HG03095 (cell line): Measurements from ENCODE around the gene EEA1.
"Not testable (repeated sequence)": the region's sequence is repeated elsewhere in the genome, so short reads cannot be mapped to it uniquely, and the experiment has no call there.

ENCODE experiments used
- ATAC-seq: cut with Tn5 transposase; IDR thresholded peaks from one replicate; pipeline ENCODE4 v1.9.1; 2021; ENCODE audit warnings: moderate library complexity; ENCODE audit not compliant: unreplicated experiment

Gene EEA1

DNA sequence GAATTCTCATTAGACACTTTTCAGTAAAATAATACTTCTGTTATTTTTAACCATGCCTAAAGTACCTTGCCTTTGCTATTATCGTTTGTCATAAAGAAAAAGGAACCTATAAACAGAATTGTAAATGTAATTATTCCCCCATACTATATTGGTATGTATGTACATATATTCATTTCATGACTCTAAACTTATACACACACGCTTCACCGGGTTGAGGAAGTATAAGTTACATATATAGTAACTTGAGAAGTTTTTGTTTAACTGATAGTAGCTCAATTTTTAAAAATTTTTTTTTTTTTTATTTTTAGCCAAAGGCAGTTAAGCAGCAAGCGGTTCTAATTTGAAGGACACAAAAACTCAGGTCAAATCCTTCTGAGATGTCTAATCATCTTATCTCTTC is 118.7 kb downstream of the EEA1 start:
- peak; percentile 88 for ATAC-seq

DNA sequence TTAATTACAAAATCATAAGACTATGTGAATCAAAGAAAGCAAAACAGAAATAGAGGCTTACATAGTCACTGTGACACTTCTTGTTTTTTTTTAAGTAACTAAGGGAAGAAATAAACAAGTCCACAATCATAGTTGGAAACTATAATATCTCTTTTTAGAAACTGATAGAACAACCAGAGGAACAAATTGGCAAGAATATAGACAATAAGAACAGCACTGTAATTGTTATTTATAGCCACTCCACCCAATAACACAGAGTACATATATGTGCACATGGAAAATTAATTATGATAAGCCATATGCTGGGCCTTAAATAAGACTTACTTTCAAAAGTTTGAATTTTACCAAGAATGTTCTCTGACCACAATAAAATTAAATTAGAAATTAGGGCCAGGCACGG is 125.2 kb downstream of the EEA1 start:
- ATAC-seq, result no peak

DNA sequence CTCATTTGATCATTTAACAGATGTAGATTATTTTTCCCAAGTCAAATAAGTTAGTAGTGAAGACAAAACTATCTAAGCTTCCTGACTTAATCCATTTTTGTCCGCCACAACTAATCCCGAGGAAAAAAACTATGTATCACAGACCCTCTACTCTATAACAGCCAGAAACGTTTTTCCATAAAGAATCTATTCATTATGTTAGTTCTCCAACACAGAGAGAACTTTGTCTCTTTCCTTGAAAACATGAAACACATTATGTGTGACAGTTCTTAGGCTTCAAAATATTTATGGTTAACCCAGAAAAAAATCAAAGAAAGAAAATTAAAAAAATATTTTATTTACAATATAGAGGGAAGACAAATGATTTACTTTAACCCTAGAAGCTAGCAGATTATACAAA is 126.2 kb downstream of the EEA1 start:
- ATAC-seq, result no peak

DNA sequence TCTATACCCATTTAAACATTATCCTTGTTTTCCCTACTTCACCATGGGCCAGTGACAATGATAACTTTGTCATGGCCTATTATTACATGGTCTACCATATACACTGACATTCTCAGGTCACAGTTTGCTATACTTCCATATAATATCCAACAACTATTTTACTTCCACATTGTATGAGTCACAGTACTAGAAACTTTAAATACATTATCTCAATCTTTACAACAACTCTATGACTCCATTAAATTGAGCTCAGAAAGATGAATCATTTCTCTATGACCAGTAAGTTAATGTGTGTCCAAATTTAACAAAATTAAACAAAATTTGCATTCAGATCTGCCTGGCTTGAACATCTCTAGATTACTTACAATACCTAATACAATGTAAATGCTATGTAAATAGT is 132.4 kb downstream of the EEA1 start:
- no peak for ATAC-seq

DNA sequence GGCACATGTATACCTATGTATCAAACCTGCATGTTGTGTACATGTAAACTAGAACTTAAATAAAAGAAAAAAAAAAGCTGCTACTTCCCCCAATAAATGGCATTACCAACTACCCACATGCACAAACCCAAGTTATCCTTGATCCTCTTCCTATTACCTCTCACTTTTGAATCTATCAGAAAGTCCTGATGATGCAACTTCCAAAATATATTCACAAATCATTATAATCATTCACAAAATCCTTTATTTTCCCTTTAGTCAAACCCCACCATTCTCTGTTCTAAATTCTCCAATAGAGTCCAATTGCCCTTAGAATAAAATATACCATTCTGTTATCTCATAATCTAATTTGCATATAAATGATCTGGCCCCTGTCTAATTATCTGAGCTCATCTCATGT is 134.3 kb downstream of the EEA1 start:
- no peak for ATAC-seq

DNA sequence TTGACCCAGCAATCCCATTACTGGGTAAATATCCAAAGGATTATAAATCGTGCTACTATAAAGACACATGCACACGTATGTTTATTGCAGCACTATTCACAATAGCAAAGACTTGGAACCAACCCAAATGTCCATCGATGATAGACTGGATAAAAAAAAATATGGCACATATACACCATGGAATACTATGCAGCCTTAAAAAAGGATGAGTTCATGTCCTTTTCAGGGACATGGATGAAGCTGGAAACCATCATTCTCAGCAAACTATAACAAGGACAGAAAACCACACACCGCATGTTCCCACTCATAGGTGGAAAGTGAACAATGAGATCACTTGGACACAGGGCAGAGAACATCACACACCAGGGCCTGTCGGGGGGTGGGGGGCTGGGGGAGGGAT is 134.7 kb downstream of the EEA1 start:
- ATAC-seq, result not testable (repeated sequence)

DNA sequence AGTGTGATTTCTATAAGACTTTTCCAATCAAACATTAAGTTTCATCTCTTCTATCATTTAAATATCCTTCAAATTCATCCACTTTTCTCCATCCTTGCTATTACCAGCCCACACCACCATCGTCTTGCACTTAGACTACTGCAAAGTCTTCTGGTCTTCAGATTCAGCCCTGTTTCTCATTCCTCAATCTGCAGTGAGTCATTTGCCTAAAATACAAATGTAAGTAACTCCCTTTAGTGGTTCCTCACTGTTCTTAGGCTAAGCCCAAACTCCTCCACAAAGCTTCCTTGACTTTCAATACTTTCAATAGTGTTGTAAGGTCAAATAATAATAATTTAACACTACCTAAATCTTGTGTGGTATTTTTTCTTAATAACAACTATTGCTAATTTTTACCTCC is 143.1 kb downstream of the EEA1 start:
- ATAC-seq, result no peak

DNA sequence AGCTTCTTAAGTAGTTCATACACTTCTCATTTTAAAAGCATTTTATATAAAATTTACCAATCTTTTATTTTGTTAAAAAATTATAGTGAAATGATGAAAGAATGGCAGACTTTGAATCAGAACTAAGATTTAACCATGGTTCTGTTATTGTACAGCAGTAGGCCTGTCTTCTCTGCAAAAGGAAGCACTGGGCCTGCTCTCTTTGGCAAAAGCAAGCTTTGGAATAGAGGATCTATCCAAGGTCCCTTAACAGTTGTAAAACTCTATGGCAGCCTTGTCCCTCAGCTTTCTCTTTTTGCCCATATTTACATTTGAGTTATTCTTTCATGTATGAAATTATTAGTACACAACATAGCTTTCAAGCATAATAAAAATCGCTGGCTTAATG is 143.5 kb downstream of the EEA1 start:
- no peak for ATAC-seq

DNA sequence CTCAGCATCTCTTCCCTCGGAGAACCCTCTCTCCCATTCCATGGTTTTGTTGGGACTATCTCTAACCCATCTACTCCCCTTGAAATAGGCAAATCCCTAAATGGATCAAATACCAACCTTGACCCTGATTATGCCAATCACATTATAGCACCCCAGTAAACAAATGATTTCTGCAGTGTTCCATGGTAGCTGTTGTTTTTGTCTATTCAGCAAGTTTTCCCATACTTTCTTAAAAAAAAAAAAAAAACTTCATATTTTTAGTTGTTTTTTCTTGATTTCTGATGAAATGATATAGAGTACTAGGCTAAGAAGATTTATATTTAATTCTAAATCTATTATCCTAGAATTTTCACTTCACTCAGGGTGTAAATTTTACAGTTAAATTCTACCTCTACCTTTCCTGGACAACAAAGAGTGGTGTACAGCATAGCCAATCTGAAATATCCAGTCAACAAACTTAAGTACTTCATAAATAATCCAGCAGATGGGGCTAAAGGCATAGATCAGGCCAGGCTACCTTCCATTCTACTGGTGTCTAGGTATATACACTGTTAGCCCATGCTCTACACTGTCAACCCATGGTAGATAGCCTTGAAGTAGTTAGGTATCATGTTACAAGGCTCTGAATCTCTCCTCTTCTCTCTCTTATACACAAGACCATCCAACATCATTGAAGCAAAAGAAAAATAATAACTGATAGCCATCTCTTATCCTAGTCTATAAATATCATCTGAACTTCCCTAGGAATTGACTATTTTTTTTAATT is 144.1 kb downstream of the EEA1 start:
- ATAC-seq, result peak; percentile 97

DNA sequence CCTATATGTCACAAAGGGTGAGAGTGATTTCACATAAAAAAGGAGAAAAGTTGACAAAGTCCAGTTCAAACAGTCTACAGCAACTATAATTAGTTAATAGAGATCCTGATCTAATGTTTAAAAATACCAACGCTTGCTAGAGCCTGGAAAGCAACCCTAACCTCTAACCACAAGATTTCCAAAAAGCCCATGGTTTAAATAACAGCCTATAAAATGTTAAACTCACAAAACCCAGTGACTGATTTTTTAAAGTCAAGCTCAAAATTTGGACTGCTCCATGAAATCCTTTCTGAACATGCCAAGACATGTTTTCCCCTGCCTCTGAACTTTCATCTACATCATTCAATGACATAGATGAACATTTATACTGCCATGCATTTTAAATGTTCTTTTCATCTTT is 144.7 kb downstream of the EEA1 start:
- no peak for ATAC-seq

DNA sequence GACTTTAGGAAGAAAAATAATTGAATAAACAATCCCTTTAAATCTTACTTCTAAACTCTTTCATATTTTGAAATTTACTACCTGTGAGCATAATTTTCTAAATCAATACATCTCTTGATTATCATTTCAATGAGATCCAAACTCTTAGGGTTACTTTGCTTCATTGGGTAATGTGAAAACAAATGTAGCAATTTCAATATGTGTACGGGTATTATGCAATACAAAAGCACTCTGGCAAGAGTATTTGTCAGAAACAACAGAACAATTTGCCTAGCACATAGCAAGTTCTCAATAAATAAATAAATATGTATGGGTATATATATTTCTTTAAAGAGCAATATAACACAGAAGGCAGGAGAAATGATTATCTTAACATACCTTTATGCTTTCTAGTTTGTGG is 149.2 kb downstream of the EEA1 start:
- ATAC-seq, result no peak

DNA sequence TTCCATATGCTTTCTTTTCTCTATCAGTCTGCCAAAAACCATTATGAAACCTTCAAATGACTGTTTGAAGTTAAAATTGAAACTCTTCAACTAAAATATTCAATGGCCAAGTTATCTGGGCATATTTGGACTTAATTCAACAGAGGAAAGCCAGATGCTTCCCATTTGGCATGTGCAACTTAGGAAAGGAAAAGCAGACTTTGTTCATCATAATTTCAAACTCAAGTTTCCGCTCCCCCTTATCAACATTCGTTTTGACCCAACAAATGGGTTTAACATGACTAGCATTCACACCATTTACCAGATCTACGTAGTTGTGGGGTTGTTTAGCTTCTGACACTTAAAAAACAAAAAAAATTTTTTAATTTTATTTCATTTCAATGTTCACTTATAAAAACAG is 150.6 kb downstream of the EEA1 start:
- no peak for ATAC-seq

DNA sequence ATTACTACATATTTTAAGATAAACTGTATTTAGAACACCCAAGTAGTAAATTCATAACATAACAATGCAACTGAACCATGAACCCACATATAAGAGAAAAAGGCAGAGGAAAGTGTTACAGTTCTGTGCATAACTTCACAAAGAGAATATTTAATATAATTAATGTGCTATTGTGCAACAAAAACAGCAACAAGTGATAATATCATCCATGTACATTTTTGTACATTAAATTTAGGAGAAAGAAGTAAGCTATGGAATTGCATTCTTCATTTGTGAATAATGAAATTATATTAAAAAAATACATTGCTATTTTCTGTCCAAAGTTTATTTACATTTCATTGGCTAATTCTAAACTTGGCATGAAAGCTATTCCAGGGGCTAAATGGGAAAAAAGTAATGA is 153.7 kb downstream of the EEA1 start:
- no peak for ATAC-seq

DNA sequence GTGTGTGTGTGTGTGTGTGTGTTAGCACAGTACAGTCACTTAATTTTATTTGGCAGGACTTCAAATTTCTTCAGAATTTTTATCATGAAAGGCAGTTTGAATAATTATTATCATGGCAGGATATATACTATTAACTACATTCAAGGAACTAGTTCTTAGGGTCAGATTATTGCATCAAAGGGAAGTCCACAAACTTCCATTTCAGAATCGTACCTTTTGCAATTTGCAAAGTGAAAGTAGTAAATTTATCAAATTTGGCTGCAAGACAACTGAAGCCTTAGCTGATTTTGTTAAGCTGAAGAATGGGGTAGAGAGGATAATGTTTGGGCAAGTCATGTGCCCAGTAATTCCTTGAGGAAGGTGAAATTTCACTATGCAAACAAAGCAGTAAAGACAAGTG is 158.1 kb downstream of the EEA1 start:
- ATAC-seq, result no peak

DNA sequence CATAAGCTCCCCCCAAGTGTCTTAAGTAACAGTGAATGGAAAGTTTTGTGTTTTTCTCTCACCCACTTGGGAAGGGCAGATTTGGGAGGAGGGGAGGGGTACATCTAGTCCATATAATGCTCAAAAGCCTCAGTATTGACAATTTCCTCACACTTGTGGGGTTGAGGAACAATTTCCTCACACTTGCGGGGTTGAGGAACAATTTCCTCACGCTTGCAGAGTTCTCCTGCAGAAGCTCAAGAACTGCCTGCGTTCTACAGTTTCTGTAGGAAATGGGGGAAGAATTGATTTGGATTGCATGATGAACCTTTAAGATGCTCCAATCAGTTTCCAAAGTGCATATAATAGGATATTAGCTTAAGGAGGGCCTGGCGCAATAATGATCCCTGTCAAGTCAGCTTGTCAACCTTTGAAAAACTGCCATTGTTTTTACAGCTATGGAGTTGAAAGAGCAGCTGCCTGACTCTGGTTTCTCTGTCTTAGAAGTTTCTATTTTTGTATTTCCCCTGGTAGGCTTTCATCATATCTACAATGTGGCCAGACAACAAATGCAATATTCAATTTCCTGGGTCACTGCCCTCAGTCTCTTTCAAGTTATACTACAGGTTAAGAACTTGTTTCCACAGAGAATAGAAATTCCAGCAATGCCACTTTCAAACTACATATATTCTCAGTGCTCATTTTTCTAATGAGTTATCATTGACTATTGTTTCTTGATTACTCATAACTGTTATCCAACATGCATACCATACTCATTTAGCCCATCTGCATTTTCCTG is 159.8 kb downstream of the EEA1 start:
- ATAC-seq, result peak; percentile 86

DNA sequence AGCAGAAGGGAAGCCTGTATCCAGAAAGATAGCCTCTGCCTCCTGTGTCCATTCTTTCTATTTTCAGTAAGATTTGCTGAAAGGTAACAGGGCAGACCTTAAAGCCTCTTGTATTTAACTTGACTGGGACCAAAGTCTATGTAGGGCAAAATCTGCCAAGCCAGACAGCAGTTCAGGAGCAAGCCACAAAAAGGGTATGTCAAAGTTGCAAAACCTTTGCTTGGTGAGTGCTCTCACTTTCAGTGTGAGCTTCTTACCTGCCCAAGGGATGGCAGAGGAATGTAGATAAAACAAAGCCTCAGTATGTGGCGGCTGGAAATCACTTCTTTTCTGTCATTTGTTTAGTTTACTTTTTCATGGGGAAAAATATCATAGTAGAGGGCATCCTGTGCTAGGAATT is 163.2 kb downstream of the EEA1 start:
- no peak for ATAC-seq

DNA sequence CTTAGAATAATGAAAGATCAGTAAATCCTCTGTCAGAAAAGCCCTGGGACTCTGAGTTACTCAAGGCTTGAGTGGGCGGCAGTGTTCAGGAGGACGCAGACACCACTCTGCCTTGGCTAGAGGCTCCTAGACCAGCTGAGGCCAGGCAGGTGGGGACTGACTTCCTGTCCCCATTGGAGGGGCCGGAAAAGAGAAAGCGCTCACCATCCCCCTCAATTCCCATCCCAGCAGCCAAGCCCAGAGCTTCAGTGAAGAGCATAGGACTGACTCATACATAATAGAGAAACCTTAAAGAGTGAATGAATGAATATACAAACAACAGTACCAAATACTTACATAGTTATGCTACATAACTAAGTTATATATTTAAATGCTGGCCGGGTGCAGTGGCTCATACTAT is 164.3 kb downstream of the EEA1 start:
- ATAC-seq, result no peak

DNA sequence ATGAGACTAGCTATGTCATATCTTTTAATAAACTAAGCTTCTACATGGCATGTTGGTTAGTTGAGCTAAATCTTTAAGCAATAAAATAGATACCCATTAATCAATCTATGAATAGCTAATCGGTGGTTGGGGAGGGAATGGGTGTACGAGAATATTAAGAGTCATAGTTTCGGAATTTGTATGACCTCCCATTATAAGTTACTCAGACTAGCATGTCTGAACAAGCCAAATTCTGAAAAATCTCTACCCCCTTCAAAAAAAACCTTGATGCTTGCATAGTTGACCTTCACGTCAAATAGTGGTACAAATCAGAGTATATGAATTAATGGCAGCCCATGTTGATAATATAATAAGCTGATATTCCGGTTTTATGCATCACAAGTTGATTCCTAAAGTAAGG is 166.3 kb downstream of the EEA1 start:
- no peak for ATAC-seq

DNA sequence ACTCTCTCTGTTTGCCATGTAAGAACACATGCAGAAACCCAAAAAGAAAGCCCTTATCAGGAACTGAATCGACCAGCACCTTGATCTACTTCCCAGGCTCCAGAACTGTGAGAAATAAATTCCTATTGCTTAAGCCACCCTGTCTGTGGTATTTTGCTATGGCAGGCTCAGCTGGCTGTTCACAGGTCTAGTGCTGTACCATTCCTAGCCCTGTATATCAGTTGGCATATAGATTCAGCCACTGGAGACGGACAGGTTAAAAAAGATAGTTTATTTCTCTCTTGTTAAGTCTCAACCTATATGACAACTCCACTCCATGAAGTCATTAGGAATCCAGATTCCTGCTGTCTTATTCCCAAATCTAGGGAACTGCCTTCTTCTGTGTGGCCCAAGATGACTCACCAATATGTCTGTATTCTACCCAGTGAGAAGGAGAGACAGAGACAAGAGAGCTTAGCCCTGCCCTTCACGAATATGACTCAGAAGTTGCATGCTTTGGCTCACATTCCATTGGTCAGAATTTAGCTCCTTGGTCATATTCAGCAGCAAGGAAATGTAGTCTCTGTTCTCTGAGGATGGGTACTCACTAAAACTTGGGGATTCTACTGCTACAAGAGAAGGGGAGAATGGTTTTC is 169.3 kb downstream of the EEA1 start:
- no peak for ATAC-seq

DNA sequence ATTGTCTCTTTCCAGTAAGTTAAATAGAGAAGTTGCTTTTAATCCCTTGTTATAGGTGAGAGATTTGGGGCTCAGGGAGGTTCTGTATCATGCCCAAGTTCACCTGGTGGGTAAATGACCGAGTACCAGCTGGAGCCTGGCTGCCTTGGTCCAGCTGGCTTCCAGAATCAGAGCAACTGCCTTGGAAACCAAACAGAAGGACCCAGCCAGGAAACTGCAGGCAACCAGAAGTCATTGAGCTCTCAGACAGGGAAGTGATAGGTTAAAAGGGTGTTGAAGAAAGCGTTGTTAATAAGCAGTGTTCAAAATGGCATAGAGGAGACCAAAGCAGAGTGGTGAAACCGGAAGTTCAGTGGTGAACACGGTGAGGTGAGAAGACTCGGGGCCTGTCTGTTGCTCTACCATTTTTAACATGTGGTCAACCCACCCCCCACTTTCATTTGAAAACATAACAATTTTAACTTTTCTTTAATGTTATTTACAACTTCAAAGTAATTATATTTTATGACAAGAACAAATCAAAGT is 171.4 kb downstream of the EEA1 start:
- no peak for ATAC-seq

DNA sequence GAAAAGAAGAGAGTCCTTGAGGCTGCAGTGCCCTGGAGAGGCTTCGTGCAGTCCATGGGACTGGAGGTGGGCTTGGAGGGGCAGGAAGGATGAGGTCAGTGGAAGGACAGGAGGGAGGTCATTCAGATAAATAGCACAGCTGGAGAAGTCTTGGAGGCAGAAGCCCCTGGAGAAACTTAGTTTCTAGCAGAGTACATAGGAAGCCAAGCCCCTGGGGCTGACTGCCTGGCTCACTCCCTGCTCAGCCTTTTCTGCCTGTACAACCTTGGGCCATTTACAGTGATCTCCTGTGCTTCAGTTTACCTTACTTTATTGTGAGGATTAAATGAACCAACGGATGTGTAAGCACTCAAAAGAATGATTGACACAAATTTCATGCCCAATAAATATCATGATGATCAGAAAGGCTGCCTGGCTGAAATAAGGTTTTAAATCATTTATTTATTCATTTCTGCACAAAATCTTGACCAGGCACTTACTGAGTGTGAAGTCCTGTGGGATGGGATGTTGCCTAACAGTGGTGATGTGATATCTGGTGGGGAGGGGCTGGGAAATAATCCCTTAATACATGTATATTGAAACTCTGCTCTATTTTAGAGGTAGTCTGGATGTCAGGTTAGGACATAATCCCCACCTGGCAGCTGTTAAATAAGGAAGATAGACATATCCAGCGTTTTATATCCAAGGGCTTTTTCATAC is 172.0 kb downstream of the EEA1 start:
- no peak for ATAC-seq
